T-cell (primary cell): ENCODE results near the gene HIF1A. TPM values are rescaled to one million over a fixed set of nuclear protein-coding genes. Genes with fewer than 3 reads are reported as not detected.

Source experiments
- ATAC-seq, 4 experiments: fragments of 200-7000 bp in 3 of 4; fragments of 150-1000 bp in 1 of 4; cut with Tn5 transposase; replicated peaks in 1 of 4; 1 replicate in 3 of 4; 2 replicates in 1 of 4; pipeline ENCODE4 v1.10.0; 2021; ENCODE audit warnings: moderate library complexity in 3 of 4, mild to moderate bottlenecking in 2 of 4, moderate number of reproducible peaks in 1 of 4
- CTCF ChIA-PET, 2 donors: fragments of 300-600 bp; sonication (Branson Sonifier 250); formaldehyde crosslinking; loops; one replicate each; lab custom pipeline; 2022; ENCODE audit warnings: antibody characterized with exemption in 2 of 2; lab: Charles Lee
- POLR2A ChIA-PET, 2 donors: fragments of 300-600 bp; sonication (Branson Sonifier 250); formaldehyde crosslinking; loops; one replicate each; lab custom pipeline; 2022; ENCODE audit warnings: antibody characterized with exemption in 2 of 2; lab: Charles Lee
- DNase-seq, 35 experiments: peaks; one replicate each; pipeline versions ENCODE4 v3.0.0 to v3.0.0-alpha.2; 2013 to 2023
- H3K27ac ChIP-seq: one replicate; pipeline ENCODE4 v1.5.1; 2013; ENCODE audit warnings: low read length
- H3K27me3 ChIP-seq, 2 experiments: replicated peaks in 1 of 2; 1 replicate in 1 of 2; 2 replicates in 1 of 2; pipeline versions ENCODE4 v1.6.1 to v1.7.0; 2013; ENCODE audit warnings: low read length in 1 of 2, mixed read lengths in 1 of 2; ENCODE audit not compliant: control insufficient read depth in 2 of 2, insufficient read depth in 2 of 2; ENCODE audit errors: extremely low read depth in 1 of 2
- H3K36me3 ChIP-seq, 2 donors: 1 replicate in 1 of 2; 2 replicates in 1 of 2; pipeline versions ENCODE4 v1.6.1 to v1.7.0; 2013; ENCODE audit warnings: low read length in 1 of 2; ENCODE audit not compliant: control insufficient read depth in 2 of 2, insufficient read depth in 1 of 2; ENCODE audit errors: extremely low read depth in 1 of 2
- H3K4me1 ChIP-seq, 2 experiments: 1 replicate in 1 of 2; 2 replicates in 1 of 2; pipeline versions ENCODE4 v1.6.1 to v1.7.0; 2013; ENCODE audit warnings: low read length in 2 of 2, mixed read lengths in 1 of 2; ENCODE audit not compliant: insufficient read depth in 2 of 2, control insufficient read depth in 1 of 2; ENCODE audit errors: extremely low read depth in 1 of 2
- H3K4me3 ChIP-seq, 2 donors: 1 replicate in 1 of 2; 2 replicates in 1 of 2; pipeline versions ENCODE4 v1.5.1 to v1.7.0; 2013; ENCODE audit warnings: mild to moderate bottlenecking in 2 of 2, low read length in 1 of 2, moderate library complexity in 1 of 2; ENCODE audit not compliant: control insufficient read depth in 1 of 2; ENCODE audit errors: extremely low read depth in 1 of 2
- H3K9me3 ChIP-seq: 2 replicates; pipeline ENCODE4 v1.7.0; 2013
- H3K27ac Mint-ChIP-seq, 2 donors: one replicate each; pipeline ENCODE4 v1.8.0; 2020 to 2021; ENCODE audit warnings: mild to moderate bottlenecking in 2 of 2, mixed read lengths in 2 of 2
- H3K27me3 Mint-ChIP-seq, 2 donors: one replicate each; pipeline ENCODE4 v1.8.0; 2021 to 2022; ENCODE audit warnings: mixed read lengths in 2 of 2
- H3K36me3 Mint-ChIP-seq: one replicate; pipeline ENCODE4 v1.8.0; 2021; ENCODE audit warnings: mixed read lengths
- H3K4me1 Mint-ChIP-seq, 3 donors: one replicate each; pipeline ENCODE4 v1.8.0; 2020 to 2022; ENCODE audit warnings: mixed read lengths in 3 of 3, mild to moderate bottlenecking in 1 of 3
- H3K4me3 Mint-ChIP-seq, 3 donors: one replicate each; pipeline ENCODE4 v1.8.0; 2020 to 2022; ENCODE audit warnings: mild to moderate bottlenecking in 3 of 3, mixed read lengths in 3 of 3, moderate library complexity in 3 of 3
- H3K9me3 Mint-ChIP-seq, 3 donors: one replicate each; pipeline ENCODE4 v1.8.0; 2020 to 2022; ENCODE audit warnings: mixed read lengths in 3 of 3
- WGBS: methylation state at CpG from one replicate; pipeline ENCODE4 v1.1.5; 2013; ENCODE audit warnings: missing lambda C conversion rate; ENCODE audit not compliant: insufficient coverage; 5-methylcytosine and 5-hydroxymethylcytosine counted together
- total RNA-seq, 35 experiments: library from RNA in 6 of 35; stranded (reverse) in 6 of 35; fragments of 120-200 nt in 1 of 35; gene quantifications; one replicate each; pipeline versions ENCODE4 v1.2.1 to v1.2.4 and lab custom pipeline; 2013 to 2026

HIF1A gene
- total RNA-seq, 5 donors from 2014 or later (not counting 1 experiment from before 2014, with no cell fraction given) = 80.2 to 200 (median 87.8) TPM

DNA sequence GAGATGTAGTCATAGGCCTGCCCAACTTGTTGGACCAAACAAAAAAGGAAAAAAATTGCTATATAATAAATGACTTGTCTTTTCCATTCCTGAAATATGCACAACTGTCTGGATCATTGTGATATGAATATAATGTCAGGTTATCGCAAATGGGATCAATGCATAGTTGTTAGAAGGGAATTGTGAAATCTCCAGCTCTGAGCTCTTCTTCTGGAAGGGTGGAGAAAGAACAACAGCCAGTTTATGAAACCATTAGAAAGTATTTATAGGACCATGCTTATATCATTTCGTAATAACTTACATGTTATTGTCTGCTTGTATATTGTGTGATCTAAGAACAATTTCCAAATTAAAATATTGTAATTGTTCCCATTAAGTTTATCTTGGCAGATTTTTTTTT is 35.7 kb upstream of the HIF1A start:
- no peak for ATAC-seq
- POLR2A ChIA-PET = interaction anchor here in 1 of 2 donors (0.6 kb wide), 1 partner anchor 105 kb away, joined by 3 read pairs; no protein-coding TSS in a partner anchor
- no peaks in the 10 kb centered on the region for H3K9me3 ChIP-seq

DNA sequence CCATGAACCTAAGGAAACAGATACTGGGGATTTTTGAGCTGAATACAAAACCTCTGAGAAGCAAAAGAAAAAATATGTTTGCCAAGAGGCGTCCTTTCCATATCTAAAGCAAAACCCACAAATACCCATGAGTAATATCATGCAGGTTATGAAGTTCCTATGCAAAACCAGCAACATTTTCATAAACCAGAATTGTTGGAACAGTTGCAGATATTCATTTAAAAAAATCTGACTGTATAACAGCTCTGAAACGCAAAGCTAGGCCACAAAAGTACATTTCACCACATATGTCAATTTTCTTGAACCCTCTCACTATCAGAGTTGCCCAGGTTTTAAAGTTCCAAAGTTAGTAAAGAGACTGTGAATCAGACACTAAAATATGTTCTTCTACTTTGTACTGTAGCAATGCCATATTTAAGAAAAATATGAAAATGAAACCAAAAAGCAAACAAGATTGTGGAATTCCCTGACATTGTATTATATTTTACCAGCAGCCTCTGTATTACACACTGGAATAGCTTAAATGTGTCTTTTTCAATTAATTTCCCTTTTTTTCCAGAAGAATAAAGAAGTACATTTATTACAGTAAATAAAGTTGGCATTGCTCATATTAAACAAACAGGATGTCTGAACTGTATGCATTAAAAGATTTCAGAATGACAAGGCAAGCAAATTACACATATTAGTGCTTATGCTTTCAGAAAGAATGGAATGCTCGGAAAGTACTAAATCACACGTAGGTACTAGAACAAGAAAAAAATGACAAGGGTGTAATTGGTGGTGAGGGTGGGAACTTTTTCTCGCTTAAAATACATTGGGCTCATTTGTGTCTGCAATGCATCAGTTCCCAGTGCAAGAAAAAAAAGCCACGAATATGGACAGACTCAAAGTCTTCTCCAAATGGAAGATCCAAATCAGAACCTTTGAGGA is 33.6 kb upstream of the HIF1A start:
- no peaks in the 10 kb centered on the region for H3K9me3 Mint-ChIP-seq

More for the DNA sequence above, 35.7 kb upstream of the HIF1A start:
- Histone ChIP-seq H3K36me3 (no peaks in the 10 kb centered on the region), H3K27ac (no peak overlapping the region), H3K4me1 (peaks cover 43 to 47% of the 10 kb centered on the region in 2 experiments), H3K27me3 (no peaks in the 10 kb centered on the region), H3K4me3 (no peak overlapping the region)
- no peak for DNase-seq
- peaks cover 65 to 78% (median 71%) of the 10 kb centered on the region in 3 donors for H3K4me1 Mint-ChIP-seq
- no peaks in the 10 kb centered on the region for H3K36me3 Mint-ChIP-seq
- WGBS = no CpG with 5 or more reads among the region's 2 CpGs
- no peak overlapping the region for H3K4me3 Mint-ChIP-seq
- H3K9me3 Mint-ChIP-seq = no peaks in the 10 kb centered on the region
- H3K27ac Mint-ChIP-seq = peak overlapping the region; percentile 88 to 96
- H3K27me3 Mint-ChIP-seq = no peaks in the 10 kb centered on the region
- CTCF ChIA-PET = interaction anchor here in 1 of 2 donors (0.6 kb wide), 1 partner anchor 91 kb away, joined by 4 read pairs; no protein-coding TSS in a partner anchor

DNA sequence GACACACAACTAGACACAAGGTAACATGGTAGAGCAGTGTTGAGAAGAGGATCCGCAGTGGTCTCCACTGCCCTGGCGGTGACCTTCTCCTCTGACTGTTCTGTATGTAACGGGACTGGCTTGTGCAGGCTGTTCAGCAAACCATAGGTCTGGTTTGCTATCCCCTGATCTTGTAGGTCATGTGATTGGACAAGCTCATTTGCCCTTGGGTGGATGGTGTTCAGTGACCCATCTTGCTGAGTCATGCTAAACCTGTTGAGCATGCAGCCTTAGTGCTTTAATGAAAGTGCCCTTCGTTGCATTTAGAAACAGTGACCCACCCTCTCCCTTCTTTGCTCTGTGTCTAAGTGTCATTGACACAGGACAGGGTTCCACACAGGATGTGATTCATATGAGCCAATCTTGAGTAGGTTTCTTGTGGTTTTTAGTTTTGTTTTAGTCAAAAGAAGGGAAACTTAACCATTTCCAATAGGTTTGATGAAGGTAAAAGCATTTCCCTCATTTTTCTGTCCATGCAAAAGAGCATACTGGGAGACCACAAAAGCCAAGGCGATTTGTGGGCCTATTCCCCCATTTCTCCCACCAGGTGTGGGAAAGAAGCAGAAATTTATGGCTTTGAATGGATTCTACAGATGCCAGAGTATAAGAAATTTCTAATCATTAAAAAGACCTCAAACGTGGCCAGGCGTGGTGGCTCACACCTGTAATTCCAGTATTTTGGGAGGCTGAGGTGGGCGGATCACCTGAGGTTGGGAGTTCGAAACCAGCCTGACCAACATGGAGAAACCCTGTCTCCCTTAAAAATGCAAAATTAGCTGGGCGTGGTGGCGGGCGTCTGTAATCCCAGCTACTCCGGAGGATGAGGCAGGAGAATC is 32.6 kb upstream of the HIF1A start:
- H3K27ac Mint-ChIP-seq = peak overlapping the region; percentile 88 to 96
- WGBS = 48% methylated on average over 9 of the region's 13 CpGs
- ATAC-seq (peak; percentile 77 to 90 (median 88)), DNase-seq (peak in 31 of 35 experiments; percentile 6 to 77 (median 25))
- CTCF ChIA-PET = no interaction called here
- no peaks in the 10 kb centered on the region for H3K27me3 ChIP-seq
- no peaks in the 10 kb centered on the region for H3K27me3 Mint-ChIP-seq
- H3K4me1 ChIP-seq = peaks cover 49 to 51% of the 10 kb centered on the region in 2 experiments
- H3K4me3 Mint-ChIP-seq = peak overlapping the region; percentile 54 to 71 (median 64)
- H3K9me3 ChIP-seq = no peaks in the 10 kb centered on the region
- POLR2A ChIA-PET = interaction anchor here in 1 of 2 donors (1.0 kb wide), 1 partner anchor 28 kb away, joined by 4 read pairs; no protein-coding TSS in a partner anchor
- H3K4me3 ChIP-seq = peak overlapping the region; percentile 32 to 38
- no peaks in the 10 kb centered on the region for H3K36me3 Mint-ChIP-seq
- H3K36me3 ChIP-seq = no peaks in the 10 kb centered on the region
- H3K4me1 Mint-ChIP-seq = peaks cover 55 to 64% (median 58%) of the 10 kb centered on the region in 3 donors
- peak overlapping the region; percentile 86 for H3K27ac ChIP-seq
- H3K9me3 Mint-ChIP-seq = no peaks in the 10 kb centered on the region

More for the DNA sequence above, 33.6 kb upstream of the HIF1A start:
- Histone ChIP-seq H3K27me3 (no peaks in the 10 kb centered on the region), H3K27ac (peak overlapping the region; percentile 86), H3K4me1 (peaks cover 40 to 42% of the 10 kb centered on the region in 2 experiments), H3K9me3 (no peaks in the 10 kb centered on the region), H3K36me3 (no peaks in the 10 kb centered on the region), H3K4me3 (peak overlapping the region in 1 of 2 donors; percentile 32)
- DNase-seq (peak in 1 of 35 experiments; percentile 36), ATAC-seq (peak in 3 of 4 experiments; percentile 4 to 27 (median 5))
- H3K4me1 Mint-ChIP-seq = peaks cover 57 to 70% (median 60%) of the 10 kb centered on the region in 3 donors
- ChIA-PET POLR2A (interaction anchor here (0.6 kb wide), 3 partner anchors 11 to 207 kb away, joined by 3 read pairs; no protein-coding TSS in a partner anchor), CTCF (interaction anchor here (0.7 to 0.8 kb wide), 3 partner anchors 29 to 185 kb away, joined by 3 to 4 read pairs (median 3); no protein-coding TSS in a partner anchor)
- no peaks in the 10 kb centered on the region for H3K36me3 Mint-ChIP-seq
- no CpG with 5 or more reads among the region's 6 CpGs for WGBS
- peak overlapping the region; percentile 88 to 96 for H3K27ac Mint-ChIP-seq
- peak overlapping the region; percentile 54 to 71 (median 64) for H3K4me3 Mint-ChIP-seq
- no peaks in the 10 kb centered on the region for H3K27me3 Mint-ChIP-seq

DNA sequence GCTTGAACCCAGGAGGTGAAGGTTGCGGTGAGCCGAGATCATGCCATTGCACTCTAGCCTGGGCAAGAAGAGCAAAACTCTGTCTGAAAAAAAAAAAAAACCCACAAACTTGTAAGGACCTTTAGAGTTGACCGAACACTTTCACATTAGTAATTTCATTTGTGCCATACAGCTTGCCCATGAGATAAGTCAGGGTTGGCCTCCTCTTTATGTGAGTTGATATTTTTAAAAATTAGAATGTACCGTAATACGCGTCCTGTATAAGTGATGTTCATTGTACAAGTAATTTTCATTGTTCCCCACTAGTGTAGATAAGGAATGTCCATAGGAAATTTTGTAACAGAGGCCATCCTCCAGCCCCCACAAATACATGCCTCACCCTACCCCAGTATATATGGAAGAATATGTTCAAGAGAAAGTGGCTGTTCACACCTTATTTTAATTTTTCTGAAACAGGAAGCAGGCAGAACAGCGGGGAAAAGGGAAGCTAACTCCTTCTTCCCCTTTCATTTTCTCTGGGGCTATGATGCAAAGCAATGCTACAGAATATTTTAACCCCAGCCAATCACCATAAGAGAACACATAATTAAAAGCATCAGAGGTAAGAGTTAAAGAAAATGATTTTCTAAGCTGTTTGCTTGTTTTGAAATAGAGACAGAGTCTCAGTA is 31.9 kb upstream of the HIF1A start:
- ChIA-PET POLR2A (interaction anchor here (0.6 to 1.0 kb wide), 2 partner anchors 27 to 38 kb away, joined by 3 to 4 read pairs; no protein-coding TSS in a partner anchor), CTCF (no interaction called here)
- peak in 1 of 35 experiments; percentile 34 for DNase-seq
- Mint-ChIP-seq H3K9me3 (no peaks in the 10 kb centered on the region), H3K36me3 (no peaks in the 10 kb centered on the region), H3K4me1 (peaks cover 55 to 64% (median 58%) of the 10 kb centered on the region in 3 donors), H3K27ac (peak overlapping the region; percentile 88 to 96), H3K27me3 (no peaks in the 10 kb centered on the region), H3K4me3 (peak overlapping the region; percentile 54 to 71 (median 64))
- Histone ChIP-seq H3K9me3 (no peaks in the 10 kb centered on the region), H3K4me3 (peak overlapping the region; percentile 32 to 38), H3K36me3 (no peaks in the 10 kb centered on the region), H3K27ac (peak overlapping the region; percentile 86), H3K27me3 (no peaks in the 10 kb centered on the region), H3K4me1 (peaks cover 57 to 59% of the 10 kb centered on the region in 2 experiments)
- ATAC-seq = no peak
- 20% methylated on average over 1 of the region's 7 CpGs for WGBS

DNA sequence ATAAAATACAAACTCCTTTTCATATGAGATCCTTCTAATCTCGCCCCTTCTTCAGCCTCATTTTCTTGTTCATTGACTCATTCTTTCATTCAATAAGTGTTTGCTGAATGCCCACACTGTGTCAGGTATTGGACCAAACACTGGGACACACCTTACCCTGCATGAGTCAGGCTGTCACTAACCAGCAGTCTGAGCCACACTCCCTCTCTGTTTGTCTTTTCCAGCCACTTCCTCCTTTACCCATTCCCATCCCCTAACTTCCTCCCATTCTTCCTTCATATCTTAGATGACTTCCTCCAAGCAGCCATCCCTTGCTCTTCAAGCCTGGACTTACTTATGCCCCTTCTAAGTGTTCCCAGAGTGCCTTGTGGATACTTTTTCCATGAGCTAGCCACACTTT is 27.0 kb upstream of the HIF1A start:
- no peaks in the 10 kb centered on the region for H3K9me3 ChIP-seq
- POLR2A ChIA-PET = no interaction called here

More for the DNA sequence above, 27.0 kb upstream of the HIF1A start:
- Mint-ChIP-seq H3K9me3 (no peaks in the 10 kb centered on the region), H3K36me3 (no peaks in the 10 kb centered on the region), H3K27ac (no peak overlapping the region), H3K4me1 (peaks cover 18 to 28% (median 23%) of the 10 kb centered on the region in 3 donors), H3K27me3 (no peaks in the 10 kb centered on the region), H3K4me3 (no peak overlapping the region)
- Histone ChIP-seq H3K27ac (peak overlapping the region; percentile 94), H3K4me1 (peaks cover 64 to 67% of the 10 kb centered on the region in 2 experiments), H3K36me3 (no peaks in the 10 kb centered on the region), H3K27me3 (no peaks in the 10 kb centered on the region), H3K4me3 (no peak overlapping the region)
- no peak for DNase-seq
- no peak for ATAC-seq
- WGBS = 78% methylated on average over 1 of the region's 1 CpG
- CTCF ChIA-PET = interaction anchor here in 1 of 2 donors (0.7 kb wide), 1 partner anchor 23 kb away, joined by 3 read pairs; no protein-coding TSS in a partner anchor
